Measurements from ENCODE around the gene TNFRSF19. TPM values are rescaled to one million over a fixed set of nuclear protein-coding genes. Genes with fewer than 3 reads are reported as not detected.

Gene TNFRSF19
- total RNA-seq, 6 donors from 2014 or later, result 7.8 to 23.5 (median 14.5) TPM

DNA sequence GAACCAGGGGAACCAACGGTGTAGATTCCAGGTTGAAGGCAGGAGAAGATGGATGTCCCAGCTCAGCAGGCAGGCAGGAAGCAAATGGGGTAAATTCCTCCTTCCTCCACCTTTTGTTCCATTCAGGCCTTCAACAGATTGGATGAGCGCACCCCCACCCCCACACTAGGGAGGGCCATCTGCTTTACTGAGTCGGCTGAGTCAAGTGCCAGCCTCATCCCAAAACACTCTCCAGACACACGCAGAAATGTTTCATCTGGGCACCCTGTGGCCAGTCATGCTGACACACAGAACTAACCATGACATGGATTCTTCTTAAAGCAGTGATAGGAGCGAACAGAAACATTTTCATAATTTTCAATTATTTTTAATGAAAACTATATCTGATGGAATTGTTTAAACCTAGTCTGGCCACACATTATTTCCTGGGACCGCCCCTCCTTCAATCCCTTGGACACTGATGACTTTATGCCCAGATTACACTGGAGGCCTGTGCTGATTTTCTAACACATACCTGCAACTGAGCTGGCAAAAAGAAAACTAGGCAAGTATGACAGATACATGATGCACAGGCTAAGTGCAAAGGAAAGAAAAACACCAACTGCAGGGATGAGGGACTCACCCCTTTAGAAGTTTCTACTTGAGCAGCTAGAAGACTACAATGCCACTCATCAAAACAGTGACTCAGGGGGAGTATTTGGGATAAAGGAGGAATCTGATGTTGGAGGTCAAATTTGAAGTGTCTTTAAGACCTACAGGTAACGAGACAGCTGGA lies 154.2 kb downstream of the TNFRSF19 start:
- peaks cover 0 to 18% (median 0%) of the 10 kb centered on the region in 4 donors for H3K4me1 ChIP-seq
- 82 to 86% methylated on average over 7 of the region's 7 CpGs for WGBS, 2 donors
- H3K27ac ChIP-seq, result peak overlapping the region in 1 of 4 donors; percentile 35
- DNase-seq, result no peak
- no peak for ATAC-seq (ENCODE audit: low FRiP score in 2 of 2)
- peaks cover 0 to 12% (median 4%) of the 10 kb centered on the region in 4 donors for H3K36me3 ChIP-seq
- no peak for TF ChIP-seq POLR2A (IDR thresholded peaks at IDR 0.05)
- no peak for TF ChIP-seq POLR2AphosphoS5 (IDR thresholded peaks at IDR 0.05)
- no peak for TF ChIP-seq CTCF (IDR thresholded peaks at IDR 0.05)
- TF ChIP-seq EP300 (IDR thresholded peaks at IDR 0.05), result no peak
- no peaks in the 10 kb centered on the region for H3K27me3 ChIP-seq
- no peak overlapping the region for H3K4me3 ChIP-seq
- H3K9me3 ChIP-seq, result no peaks in the 10 kb centered on the region

Other genes starting within 250 kb of the TNFRSF19 start
- 10 to 100 TPM in 3 of 6 donors, 1 to 10 TPM in 3; 2.4 to 25.1 (median 9.7) TPM for gene SACS, start 136.7 kb upstream of the TNFRSF19 start, total RNA-seq